MM.1S (cell line): ENCODE data around the gene TUFT1.
"Not testable (repeated sequence)": the region's sequence is repeated elsewhere in the genome, so short reads cannot be mapped to it uniquely, and the experiment has no call there.

Experiments used
- DNase-seq: peaks from one replicate; pipeline ENCODE4 v3.0.0-alpha.2; 2015
- H2AFZ ChIP-seq: fragments of 300-600 bp; sonication (generic); 2 replicates; pipeline ENCODE4 v1.6.0; 2016; ENCODE audit warnings: antibody characterized with exemption, low read length
- H3F3A ChIP-seq: fragments of 300-600 bp; sonication (generic); 2 replicates; pipeline ENCODE4 v1.6.1; 2016; ENCODE audit warnings: mild to moderate bottlenecking, antibody characterized with exemption, low read length, moderate library complexity, mixed read lengths; ENCODE audit not compliant: insufficient read depth
- H3K27ac ChIP-seq: fragments of 300-600 bp; sonication (generic); 2 replicates; pipeline ENCODE4 v1.5.1; 2016; ENCODE audit warnings: mild to moderate bottlenecking, low read length
- H3K27me3 ChIP-seq: fragments of 300-600 bp; sonication (generic); replicated peaks from 2 replicates; pipeline ENCODE4 v1.6.0; 2016; ENCODE audit warnings: low read length; ENCODE audit not compliant: insufficient read depth
- H3K36me3 ChIP-seq: fragments of 300-600 bp; sonication (generic); replicated peaks from 2 replicates; pipeline ENCODE4 v1.6.1; 2016; ENCODE audit warnings: mild to moderate bottlenecking, low read length, mixed read lengths; ENCODE audit not compliant: insufficient read depth
- H3K4me1 ChIP-seq: fragments of 300-600 bp; sonication (generic); 2 replicates; pipeline ENCODE4 v1.6.1; 2016; ENCODE audit warnings: low read length, mixed read lengths
- H3K4me2 ChIP-seq: fragments of 300-600 bp; sonication (generic); 2 replicates; pipeline ENCODE4 v1.6.0; 2016; ENCODE audit warnings: low read depth, low read length
- H3K4me3 ChIP-seq: fragments of 300-600 bp; sonication (generic); 2 replicates; pipeline ENCODE4 v1.5.1; 2016; ENCODE audit warnings: low read length, mixed read lengths
- H3K79me2 ChIP-seq: fragments of 300-600 bp; sonication (generic); 2 replicates; pipeline ENCODE4 v1.6.1; 2016; ENCODE audit warnings: mixed run types, low read length, mixed read lengths
- H3K9ac ChIP-seq: fragments of 300-600 bp; sonication (generic); 2 replicates; pipeline ENCODE4 v1.6.1; 2016; ENCODE audit warnings: low read length, mixed read lengths
- H3K9me2 ChIP-seq: fragments of 300-600 bp; sonication (generic); replicated peaks from 2 replicates; pipeline ENCODE4 v1.6.1; 2016; ENCODE audit warnings: mild to moderate bottlenecking, low read length, mixed read lengths; ENCODE audit not compliant: insufficient read depth
- H3K9me3 ChIP-seq: fragments of 300-600 bp; sonication (generic); replicated peaks from 2 replicates; pipeline ENCODE4 v1.6.1; 2016; ENCODE audit warnings: mild to moderate bottlenecking, low read length, mixed read lengths; ENCODE audit not compliant: insufficient read depth
- H4K20me1 ChIP-seq: fragments of 300-600 bp; sonication (generic); 2 replicates; pipeline ENCODE4 v1.6.1; 2016; ENCODE audit warnings: mild to moderate bottlenecking, low read length, moderate library complexity, mixed read lengths; ENCODE audit not compliant: insufficient read depth
- EZH2 ChIP-seq: fragments of 300-600 bp; sonication (generic); optimal IDR thresholded peaks from 2 replicates; pipeline ENCODE3; 2017; ENCODE audit warnings: low read depth, mild to moderate bottlenecking, antibody characterized with exemption, low read length, mixed read lengths
- EZH2phosphoT487 ChIP-seq: fragments of 300-600 bp; sonication (generic); IDR thresholded peaks from 2 replicates; pipeline ENCODE4 v1.6.1; 2018; ENCODE audit warnings: antibody characterized with exemption, low read length
- TF ChIP-seq, protein P1 (sequence below): fragments of 300-600 bp; sonication (generic); IDR thresholded peaks from 2 replicates; pipeline ENCODE4 v1.5.1; 2016; ENCODE audit warnings: antibody characterized with exemption, low read length, mixed read lengths

TUFT1 gene

DNA sequence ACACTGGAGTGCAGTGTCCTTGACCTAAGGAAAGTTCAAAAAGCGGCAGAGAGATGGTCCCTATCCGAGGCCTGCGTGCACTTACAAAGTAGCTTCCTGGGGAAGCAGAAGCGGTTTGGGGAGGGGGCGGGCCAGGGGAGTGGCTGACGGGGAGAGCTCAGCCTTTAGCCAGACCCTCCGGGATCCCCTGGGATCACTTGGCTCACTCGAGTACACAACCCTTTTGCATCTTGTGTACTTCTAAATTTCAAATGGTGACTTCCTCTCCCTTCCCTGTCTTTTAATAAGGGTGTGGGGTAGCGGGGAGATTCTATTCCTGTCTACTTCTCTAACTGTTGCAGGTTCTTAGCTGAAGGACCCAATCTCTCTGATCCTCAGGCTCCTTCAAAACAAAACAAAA lies 53.6 kb downstream of the TUFT1 start:
- no peak for DNase-seq
- Histone ChIP-seq H2AFZ (peak overlapping the region; percentile 68), H3K27me3 (no peaks in the 10 kb centered on the region), H3F3A (no peaks in the 10 kb centered on the region), H3K27ac (no peak overlapping the region), H3K9me2 (no peaks in the 10 kb centered on the region), H3K9ac (peak overlapping the region; percentile 9; the same call in 1 of the 2 replicates), H3K4me3 (peak overlapping the region; percentile 14; the same call in 1 of the 2 replicates), H3K36me3 (no peaks in the 10 kb centered on the region), H3K4me1 (peaks cover 4% of the 10 kb centered on the region; the same call in 1 of the 2 replicates), H3K9me3 (no peaks in the 10 kb centered on the region), H3K79me2 (no peaks in the 10 kb centered on the region), H3K4me2 (peak overlapping the region; percentile 59), H4K20me1 (no peaks in the 10 kb centered on the region)
- TF ChIP-seq EZH2phosphoT487 (no peak), EZH2 (no peak)
- TF ChIP-seq, protein P1, sequence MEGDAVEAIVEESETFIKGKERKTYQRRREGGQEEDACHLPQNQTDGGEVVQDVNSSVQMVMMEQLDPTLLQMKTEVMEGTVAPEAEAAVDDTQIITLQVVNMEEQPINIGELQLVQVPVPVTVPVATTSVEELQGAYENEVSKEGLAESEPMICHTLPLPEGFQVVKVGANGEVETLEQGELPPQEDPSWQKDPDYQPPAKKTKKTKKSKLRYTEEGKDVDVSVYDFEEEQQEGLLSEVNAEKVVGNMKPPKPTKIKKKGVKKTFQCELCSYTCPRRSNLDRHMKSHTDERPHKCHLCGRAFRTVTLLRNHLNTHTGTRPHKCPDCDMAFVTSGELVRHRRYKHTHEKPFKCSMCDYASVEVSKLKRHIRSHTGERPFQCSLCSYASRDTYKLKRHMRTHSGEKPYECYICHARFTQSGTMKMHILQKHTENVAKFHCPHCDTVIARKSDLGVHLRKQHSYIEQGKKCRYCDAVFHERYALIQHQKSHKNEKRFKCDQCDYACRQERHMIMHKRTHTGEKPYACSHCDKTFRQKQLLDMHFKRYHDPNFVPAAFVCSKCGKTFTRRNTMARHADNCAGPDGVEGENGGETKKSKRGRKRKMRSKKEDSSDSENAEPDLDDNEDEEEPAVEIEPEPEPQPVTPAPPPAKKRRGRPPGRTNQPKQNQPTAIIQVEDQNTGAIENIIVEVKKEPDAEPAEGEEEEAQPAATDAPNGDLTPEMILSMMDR: no peak

GRCh38 chr1:151594143-151594625 lies 54.1 kb downstream of the TUFT1 start:
- Histone ChIP-seq H3K9ac (peak overlapping the region; percentile 9; the same call in 1 of the 2 replicates), H4K20me1 (no peaks in the 10 kb centered on the region), H2AFZ (peak overlapping the region; percentile 68), H3F3A (no peaks in the 10 kb centered on the region), H3K79me2 (no peaks in the 10 kb centered on the region), H3K27me3 (no peaks in the 10 kb centered on the region), H3K9me3 (no peaks in the 10 kb centered on the region), H3K36me3 (no peaks in the 10 kb centered on the region), H3K27ac (no peak overlapping the region), H3K4me1 (peaks cover 4% of the 10 kb centered on the region; the same call in 1 of the 2 replicates), H3K4me3 (peak overlapping the region; percentile 14; the same call in 1 of the 2 replicates), H3K4me2 (peak overlapping the region; percentile 59), H3K9me2 (no peaks in the 10 kb centered on the region)
- TF ChIP-seq, protein P1: peak; percentile 100
- TF ChIP-seq EZH2phosphoT487: no peak
- DNase-seq: peak; percentile 93

DNA sequence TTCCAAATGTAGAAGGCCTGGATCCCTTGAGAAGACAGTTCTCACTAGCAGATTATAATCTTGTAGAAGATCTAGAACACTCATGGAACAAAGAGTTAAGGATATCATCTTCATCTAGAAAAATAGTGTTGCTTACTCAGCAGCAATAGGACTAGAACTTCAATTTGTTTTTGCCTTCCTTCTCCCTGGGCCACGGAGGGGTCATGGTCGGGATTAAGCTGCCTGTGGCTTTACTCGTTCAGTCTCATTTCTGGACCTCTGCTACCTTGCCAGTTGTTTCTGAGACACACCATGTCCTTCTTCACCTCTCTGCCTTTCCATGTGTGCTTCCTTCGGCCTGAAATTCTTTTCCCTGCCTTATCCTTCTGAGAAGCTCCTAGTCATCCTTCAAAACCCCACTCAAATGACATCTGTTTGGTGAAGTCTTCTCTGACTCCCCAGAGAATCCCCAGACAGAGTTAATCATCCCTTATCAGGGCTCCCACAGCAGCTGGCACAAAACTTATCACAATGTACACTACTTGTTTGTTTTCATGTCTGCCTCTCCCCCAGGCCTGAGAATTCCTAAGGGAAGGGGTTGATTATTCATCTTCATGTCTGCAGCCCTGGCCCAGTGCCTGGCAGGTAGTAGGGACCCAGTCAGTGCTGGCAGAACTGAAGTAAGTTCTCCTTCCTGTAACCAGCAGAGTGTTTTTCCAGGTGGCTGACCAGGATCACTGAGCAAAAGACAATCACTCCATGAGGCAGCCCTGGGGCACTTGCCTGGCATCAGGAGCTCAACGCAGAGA lies 56.3 kb downstream of the TUFT1 start:
- H3K4me1 ChIP-seq: peaks cover 4% of the 10 kb centered on the region; the same call in 1 of the 2 replicates
- H3F3A ChIP-seq: no peaks in the 10 kb centered on the region
- H4K20me1 ChIP-seq: no peaks in the 10 kb centered on the region
- no peaks in the 10 kb centered on the region for H3K9me3 ChIP-seq
- DNase-seq: no peak
- H2AFZ ChIP-seq: no peak overlapping the region
- no peak overlapping the region for H3K4me2 ChIP-seq
- no peaks in the 10 kb centered on the region for H3K9me2 ChIP-seq
- TF ChIP-seq EZH2phosphoT487: no peak
- TF ChIP-seq, protein P1: no peak
- H3K9ac ChIP-seq: no peak overlapping the region
- H3K79me2 ChIP-seq: no peaks in the 10 kb centered on the region
- H3K27me3 ChIP-seq: no peaks in the 10 kb centered on the region
- H3K4me3 ChIP-seq: no peak overlapping the region
- H3K27ac ChIP-seq: no peak overlapping the region
- H3K36me3 ChIP-seq: no peaks in the 10 kb centered on the region

GRCh38 chr1:151602550-151602949 lies 62.4 kb downstream of the TUFT1 start:
- not testable (repeated sequence) for H3K27me3 ChIP-seq, H3K36me3 ChIP-seq, H3K4me3 ChIP-seq, H3K9ac ChIP-seq, H3K27ac ChIP-seq, H4K20me1 ChIP-seq, H3K9me2 ChIP-seq, H3K4me1 ChIP-seq, H2AFZ ChIP-seq, DNase-seq, H3K4me2 ChIP-seq, H3K79me2 ChIP-seq, H3K9me3 ChIP-seq, H3F3A ChIP-seq
